MM.1S (cell line): ENCODE data around the gene RSRC1.

ENCODE experiments used
- DNase-seq: peaks from one replicate; pipeline ENCODE4 v3.0.0-alpha.2; 2015
- H2AFZ ChIP-seq: fragments of 300-600 bp; sonication (generic); 2 replicates; pipeline ENCODE4 v1.6.0; 2016; ENCODE audit warnings: antibody characterized with exemption, low read length
- H3F3A ChIP-seq: fragments of 300-600 bp; sonication (generic); 2 replicates; pipeline ENCODE4 v1.6.1; 2016; ENCODE audit warnings: mild to moderate bottlenecking, antibody characterized with exemption, low read length, moderate library complexity, mixed read lengths; ENCODE audit not compliant: insufficient read depth
- H3K27ac ChIP-seq: fragments of 300-600 bp; sonication (generic); 2 replicates; pipeline ENCODE4 v1.5.1; 2016; ENCODE audit warnings: mild to moderate bottlenecking, low read length
- H3K27me3 ChIP-seq: fragments of 300-600 bp; sonication (generic); replicated peaks from 2 replicates; pipeline ENCODE4 v1.6.0; 2016; ENCODE audit warnings: low read length; ENCODE audit not compliant: insufficient read depth
- H3K36me3 ChIP-seq: fragments of 300-600 bp; sonication (generic); replicated peaks from 2 replicates; pipeline ENCODE4 v1.6.1; 2016; ENCODE audit warnings: mild to moderate bottlenecking, low read length, mixed read lengths; ENCODE audit not compliant: insufficient read depth
- H3K4me1 ChIP-seq: fragments of 300-600 bp; sonication (generic); 2 replicates; pipeline ENCODE4 v1.6.1; 2016; ENCODE audit warnings: low read length, mixed read lengths
- H3K4me2 ChIP-seq: fragments of 300-600 bp; sonication (generic); 2 replicates; pipeline ENCODE4 v1.6.0; 2016; ENCODE audit warnings: low read depth, low read length
- H3K4me3 ChIP-seq: fragments of 300-600 bp; sonication (generic); 2 replicates; pipeline ENCODE4 v1.5.1; 2016; ENCODE audit warnings: low read length, mixed read lengths
- H3K79me2 ChIP-seq: fragments of 300-600 bp; sonication (generic); 2 replicates; pipeline ENCODE4 v1.6.1; 2016; ENCODE audit warnings: mixed run types, low read length, mixed read lengths
- H3K9ac ChIP-seq: fragments of 300-600 bp; sonication (generic); 2 replicates; pipeline ENCODE4 v1.6.1; 2016; ENCODE audit warnings: low read length, mixed read lengths
- H3K9me2 ChIP-seq: fragments of 300-600 bp; sonication (generic); replicated peaks from 2 replicates; pipeline ENCODE4 v1.6.1; 2016; ENCODE audit warnings: mild to moderate bottlenecking, low read length, mixed read lengths; ENCODE audit not compliant: insufficient read depth
- H3K9me3 ChIP-seq: fragments of 300-600 bp; sonication (generic); replicated peaks from 2 replicates; pipeline ENCODE4 v1.6.1; 2016; ENCODE audit warnings: mild to moderate bottlenecking, low read length, mixed read lengths; ENCODE audit not compliant: insufficient read depth
- H4K20me1 ChIP-seq: fragments of 300-600 bp; sonication (generic); 2 replicates; pipeline ENCODE4 v1.6.1; 2016; ENCODE audit warnings: mild to moderate bottlenecking, low read length, moderate library complexity, mixed read lengths; ENCODE audit not compliant: insufficient read depth
- CTCF ChIP-seq: fragments of 300-600 bp; sonication (generic); IDR thresholded peaks from 2 replicates; pipeline ENCODE4 v1.5.1; 2016; ENCODE audit warnings: antibody characterized with exemption, low read length, mixed read lengths
- EZH2 ChIP-seq: fragments of 300-600 bp; sonication (generic); optimal IDR thresholded peaks from 2 replicates; pipeline ENCODE3; 2017; ENCODE audit warnings: low read depth, mild to moderate bottlenecking, antibody characterized with exemption, low read length, mixed read lengths
- EZH2phosphoT487 ChIP-seq: fragments of 300-600 bp; sonication (generic); IDR thresholded peaks from 2 replicates; pipeline ENCODE4 v1.6.1; 2018; ENCODE audit warnings: antibody characterized with exemption, low read length

Gene RSRC1

GRCh38 chr3:158158969-158159368, 49.1 kb downstream of the RSRC1 start:
- Histone ChIP-seq H3K9me3 (no peaks in the 10 kb centered on the region), H3K4me2 (no peak overlapping the region), H3K9ac (no peak overlapping the region), H3F3A (no peaks in the 10 kb centered on the region), H3K36me3 (no peaks in the 10 kb centered on the region), H2AFZ (no peak overlapping the region), H3K27me3 (no peaks in the 10 kb centered on the region), H4K20me1 (no peaks in the 10 kb centered on the region), H3K4me3 (no peak overlapping the region), H3K4me1 (no peaks in the 10 kb centered on the region), H3K27ac (no peak overlapping the region), H3K79me2 (no peaks in the 10 kb centered on the region), H3K9me2 (no peaks in the 10 kb centered on the region)
- no peak for DNase-seq
- TF ChIP-seq CTCF = no peak
- TF ChIP-seq EZH2 = no peak

GRCh38 chr3:158159714-158160113, 49.8 kb downstream of the RSRC1 start:
- Histone ChIP-seq H3K79me2 (no peaks in the 10 kb centered on the region), H3K27ac (no peak overlapping the region), H3K9me2 (no peaks in the 10 kb centered on the region), H3F3A (no peaks in the 10 kb centered on the region), H3K4me3 (no peak overlapping the region), H3K36me3 (no peaks in the 10 kb centered on the region), H3K9me3 (no peaks in the 10 kb centered on the region), H4K20me1 (no peaks in the 10 kb centered on the region), H3K9ac (no peak overlapping the region), H3K4me2 (no peak overlapping the region), H3K4me1 (no peaks in the 10 kb centered on the region), H3K27me3 (no peaks in the 10 kb centered on the region), H2AFZ (no peak overlapping the region)
- DNase-seq = no peak
- TF ChIP-seq EZH2phosphoT487 (no peak), EZH2 (no peak), CTCF (no peak)

GRCh38 chr3:158160958-158161357, 51.1 kb downstream of the RSRC1 start:
- Histone ChIP-seq H3K27ac (no peak overlapping the region), H3K4me3 (no peak overlapping the region), H3K36me3 (no peaks in the 10 kb centered on the region), H2AFZ (no peak overlapping the region), H3K27me3 (no peaks in the 10 kb centered on the region), H4K20me1 (no peaks in the 10 kb centered on the region), H3K4me1 (no peaks in the 10 kb centered on the region), H3K9me2 (no peaks in the 10 kb centered on the region), H3K9ac (no peak overlapping the region), H3K4me2 (no peak overlapping the region), H3F3A (no peaks in the 10 kb centered on the region), H3K9me3 (no peaks in the 10 kb centered on the region), H3K79me2 (no peaks in the 10 kb centered on the region)
- TF ChIP-seq CTCF (no peak), EZH2 (no peak), EZH2phosphoT487 (no peak)
- no peak for DNase-seq
